B cell (primary cell): ENCODE results near the gene KRT77.

Experiments
- EZH2 ChIP-seq: IDR thresholded peaks from 2 replicates; pipeline ENCODE4 v1.6.1; 2012; ENCODE audit warnings: borderline replicate concordance, low read depth, mild to moderate bottlenecking, moderate library complexity, low read length; ENCODE audit not compliant: insufficient read depth, poor library complexity, severe bottlenecking
- TF ChIP-seq, protein P1 (sequence below): fragments of 200-600 bp; IDR thresholded peaks from one replicate; pipeline ENCODE4 v1.8.0; 2022; ENCODE audit warnings: antibody characterized with exemption, mild to moderate bottlenecking

DNA sequence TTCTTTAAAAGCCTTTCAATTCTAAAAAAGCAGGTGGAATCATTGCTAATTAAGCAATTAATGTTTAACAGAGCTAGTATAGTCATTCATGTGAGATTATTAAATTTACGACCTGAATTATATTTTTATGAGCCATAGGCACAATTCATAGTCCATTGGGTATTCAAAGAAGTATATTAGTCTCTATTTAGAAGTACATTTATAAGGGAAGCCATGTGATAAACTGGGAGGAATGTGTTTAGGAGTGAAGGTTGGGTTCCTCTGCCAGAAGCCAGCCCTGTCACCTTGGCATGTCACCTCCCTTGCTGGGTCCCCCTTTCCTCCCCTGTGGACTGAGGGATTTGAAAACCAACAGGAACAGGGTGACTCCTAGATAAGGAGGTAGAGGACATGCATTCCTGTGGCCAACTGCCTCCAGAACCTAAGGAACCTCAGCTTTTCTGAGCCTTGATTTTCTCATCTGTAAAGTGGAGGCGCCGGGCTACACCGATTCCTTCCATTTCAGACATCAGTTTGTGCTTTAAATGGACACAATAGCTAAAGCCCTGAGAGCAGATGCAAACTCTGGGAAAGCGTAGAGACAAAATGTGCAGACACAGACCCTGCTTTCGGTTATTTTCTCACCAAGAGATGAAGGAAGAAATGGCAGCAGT, 45.9 kb downstream of the KRT77 start:
- TF ChIP-seq, protein P1, sequence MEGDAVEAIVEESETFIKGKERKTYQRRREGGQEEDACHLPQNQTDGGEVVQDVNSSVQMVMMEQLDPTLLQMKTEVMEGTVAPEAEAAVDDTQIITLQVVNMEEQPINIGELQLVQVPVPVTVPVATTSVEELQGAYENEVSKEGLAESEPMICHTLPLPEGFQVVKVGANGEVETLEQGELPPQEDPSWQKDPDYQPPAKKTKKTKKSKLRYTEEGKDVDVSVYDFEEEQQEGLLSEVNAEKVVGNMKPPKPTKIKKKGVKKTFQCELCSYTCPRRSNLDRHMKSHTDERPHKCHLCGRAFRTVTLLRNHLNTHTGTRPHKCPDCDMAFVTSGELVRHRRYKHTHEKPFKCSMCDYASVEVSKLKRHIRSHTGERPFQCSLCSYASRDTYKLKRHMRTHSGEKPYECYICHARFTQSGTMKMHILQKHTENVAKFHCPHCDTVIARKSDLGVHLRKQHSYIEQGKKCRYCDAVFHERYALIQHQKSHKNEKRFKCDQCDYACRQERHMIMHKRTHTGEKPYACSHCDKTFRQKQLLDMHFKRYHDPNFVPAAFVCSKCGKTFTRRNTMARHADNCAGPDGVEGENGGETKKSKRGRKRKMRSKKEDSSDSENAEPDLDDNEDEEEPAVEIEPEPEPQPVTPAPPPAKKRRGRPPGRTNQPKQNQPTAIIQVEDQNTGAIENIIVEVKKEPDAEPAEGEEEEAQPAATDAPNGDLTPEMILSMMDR = no peak
- no peak for TF ChIP-seq EZH2
